Keratinocyte (primary cell): ENCODE results near the gene AIRE. TPM values are rescaled to one million over a fixed set of nuclear protein-coding genes. Genes with fewer than 3 reads are reported as not detected.

Experiments used
- DNase-seq: peaks from one replicate; pipeline ENCODE4 v3.0.0-alpha.2; 2011; ENCODE audit warnings: low read depth, missing footprints, low spot score
- FAIRE-seq: peaks from 2 replicates; lab custom pipeline; 2011; peaks lifted over from hg19 to GRCh38; lab: Jason Lieb, UNC
- H2AFZ ChIP-seq: 2 replicates; pipeline ENCODE4 v1.6.0; 2012; ENCODE audit warnings: low read length, control low read depth, inconsistent platforms; ENCODE audit not compliant: control insufficient read depth
- H3K27ac ChIP-seq: 2 replicates; pipeline ENCODE4 v1.5.1; 2011; ENCODE audit warnings: low read length; ENCODE audit not compliant: control insufficient read depth, insufficient read depth
- H3K27me3 ChIP-seq: 3 replicates; pipeline ENCODE4 v1.6.0; 2011; ENCODE audit warnings: low read length; ENCODE audit not compliant: control insufficient read depth, insufficient read depth; ENCODE audit errors: extremely low read depth
- H3K36me3 ChIP-seq, 2 experiments: 2 replicates in 1 of 2; 3 replicates in 1 of 2; pipeline ENCODE4 v1.5.1; 2011; ENCODE audit warnings: low read length in 2 of 2, mild to moderate bottlenecking in 1 of 2; ENCODE audit not compliant: control insufficient read depth in 2 of 2, insufficient read depth in 2 of 2; ENCODE audit errors: extremely low read depth in 1 of 2
- H3K4me1 ChIP-seq: 3 replicates; pipeline ENCODE4 v1.5.1; 2011; ENCODE audit warnings: low read length; ENCODE audit not compliant: control insufficient read depth, insufficient read depth; ENCODE audit errors: extremely low read depth
- H3K4me2 ChIP-seq: 3 replicates; pipeline ENCODE4 v1.6.0; 2011; ENCODE audit warnings: low read depth, low read length; ENCODE audit not compliant: control insufficient read depth, insufficient read depth; ENCODE audit errors: extremely low read depth
- H3K4me3 ChIP-seq, 3 experiments: fragments of 200-600 bp in 1 of 3; sonication (generic) in 1 of 3; 2 replicates in 2 of 3; 3 replicates in 1 of 3; pipeline ENCODE4 v1.5.1; 2011 to 2016; ENCODE audit warnings: low read length in 3 of 3, mild to moderate bottlenecking in 3 of 3, control low read depth in 2 of 3, inconsistent platforms in 1 of 3, low read depth in 1 of 3, mixed read lengths in 1 of 3, mixed run types in 1 of 3, moderate library complexity in 1 of 3; ENCODE audit not compliant: control insufficient read depth in 2 of 3, insufficient read depth in 2 of 3; ENCODE audit errors: extremely low read depth in 1 of 3
- H3K79me2 ChIP-seq: 2 replicates; pipeline ENCODE4 v1.6.0; 2012; ENCODE audit warnings: low read length; ENCODE audit not compliant: control insufficient read depth, insufficient read depth
- H3K9ac ChIP-seq: 3 replicates; pipeline ENCODE4 v1.6.0; 2011; ENCODE audit warnings: low read length; ENCODE audit not compliant: control insufficient read depth, insufficient read depth; ENCODE audit errors: extremely low read depth
- H3K9me1 ChIP-seq: 3 replicates; pipeline ENCODE4 v1.6.0; 2011; ENCODE audit warnings: low read length; ENCODE audit not compliant: control insufficient read depth, insufficient read depth; ENCODE audit errors: extremely low read depth
- H3K9me3 ChIP-seq: 2 replicates; pipeline ENCODE4 v1.5.1; 2012; ENCODE audit warnings: low read depth, low read length; ENCODE audit not compliant: control insufficient read depth
- H4K20me1 ChIP-seq: 3 replicates; pipeline ENCODE4 v1.6.0; 2011; ENCODE audit warnings: low read length; ENCODE audit not compliant: control insufficient read depth, insufficient read depth; ENCODE audit errors: extremely low read depth
- CTCF ChIP-seq, 3 experiments: IDR thresholded peaks in 1 of 3; conservative IDR thresholded peaks in 1 of 3; optimal IDR thresholded peaks in 1 of 3; 2 replicates in 2 of 3; 3 replicates in 1 of 3; pipeline versions ENCODE3 to v1.5.1; 2011; ENCODE audit warnings: low read length in 3 of 3, mild to moderate bottlenecking in 3 of 3, moderate library complexity in 2 of 3, control low read depth in 1 of 3, inconsistent platforms in 1 of 3; ENCODE audit not compliant: insufficient read depth in 2 of 3; ENCODE audit errors: extremely low read depth in 1 of 3
- EZH2 ChIP-seq: IDR thresholded peaks from one replicate; pipeline ENCODE4 v1.6.1; 2012; ENCODE audit warnings: inconsistent platforms, mild to moderate bottlenecking, low read length, moderate library complexity
- dilution Hi-C: fragments of 300-500 bp; cut with MboI; formaldehyde crosslinking; loops from one replicate; pipeline ENCODE4 v1.7.0; 2020; ENCODE audit warnings: low sequenced_read_pairs; ENCODE audit not compliant: extremely low pct_ligation_motif_present
- polyA plus RNA-seq, 5 experiments: library from polyadenylated mRNA; depleted of rRNA in 3 of 5; stranded (reverse) in 3 of 5; stranded (forward) in 1 of 5; unstranded in 1 of 5; fragments of >200 nt; gene quantifications; 1 replicate in 1 of 5; 2 replicates in 3 of 5; 3 replicates in 1 of 5; pipeline versions ENCODE4 v1.2.1 to v1.2.3, GENCODE V29; 2011 to 2012; ENCODE audit warnings: missing spikeins in 2 of 5, low read depth in 1 of 5, low replicate concordance in 1 of 5

AIRE gene
- polyA plus RNA-seq, 1 donor (not counting 4 experiments of a cell fraction or from before 2014, with no cell fraction given): not detected

- Histone ChIP-seq H3K4me1 (peaks cover 13% of the 10 kb centered on the region), H4K20me1 (peaks cover 3% of the 10 kb centered on the region), H3K36me3 (peaks cover 0 to 14% of the 10 kb centered on the region in 2 experiments), H3K79me2 (peaks cover 36% of the 10 kb centered on the region), H3K27me3 (no peaks in the 10 kb centered on the region), H2AFZ (no peak overlapping the region), H3K9ac (no peak overlapping the region), H3K9me3 (no peaks in the 10 kb centered on the region), H3K9me1 (no peaks in the 10 kb centered on the region), H3K4me2 (no peak overlapping the region), H3K27ac (no peak overlapping the region), H3K4me3 (no peak overlapping the region)
- FAIRE-seq (no peak), DNase-seq (no peak)
- dilution Hi-C loops: no loop called here
- TF ChIP-seq CTCF (optimal IDR thresholded peaks at IDR 0.05 in 1 of 3, IDR thresholded peaks at IDR 0.05 in 1 of 3, conservative IDR thresholded peaks at IDR 0.05 in 1 of 3; ENCODE audit: extremely low read depth in 1 of 3, insufficient read depth in 2 of 3, low read length in 3 of 3) (no peak), EZH2 (no peak)
These were observed 18.4 kb downstream of the AIRE start for GRCh38 chr21:44304011-44304616.

GRCh38 chr21:44304877-44305293, 19.2 kb downstream of the AIRE start:
- FAIRE-seq: peak; percentile 26
- no peak overlapping the region for H3K4me2 ChIP-seq
- no peak overlapping the region for H3K4me3 ChIP-seq
- H3K27me3 ChIP-seq: no peaks in the 10 kb centered on the region
- dilution Hi-C loops: no loop called here
- H3K27ac ChIP-seq: no peak overlapping the region
- H3K9me1 ChIP-seq: no peaks in the 10 kb centered on the region
- peaks cover 0 to 17% of the 10 kb centered on the region in 2 experiments for H3K36me3 ChIP-seq
- TF ChIP-seq CTCF (optimal IDR thresholded peaks at IDR 0.05 in 1 of 3, IDR thresholded peaks at IDR 0.05 in 1 of 3, conservative IDR thresholded peaks at IDR 0.05 in 1 of 3; ENCODE audit: extremely low read depth in 1 of 3, insufficient read depth in 2 of 3, low read length in 3 of 3): peak; percentile 66 to 71 (median 69)
- no peak for TF ChIP-seq EZH2
- no peak overlapping the region for H3K9ac ChIP-seq
- peaks cover 3% of the 10 kb centered on the region for H4K20me1 ChIP-seq
- H2AFZ ChIP-seq: no peak overlapping the region
- peaks cover 36% of the 10 kb centered on the region for H3K79me2 ChIP-seq
- DNase-seq: no peak
- peaks cover 8% of the 10 kb centered on the region for H3K4me1 ChIP-seq
- no peaks in the 10 kb centered on the region for H3K9me3 ChIP-seq
